Measurements from ENCODE around the gene MAT1A. TPM values are rescaled to one million over a fixed set of nuclear protein-coding genes. Genes with fewer than 3 reads are reported as not detected.

The MAT1A gene
- total and polyA plus RNA-seq, 2 of the 13 experiments (the other 11 are each of a cell fraction or from before 2014, with no cell fraction given) = 57.1 to 76.9 TPM

DNA sequence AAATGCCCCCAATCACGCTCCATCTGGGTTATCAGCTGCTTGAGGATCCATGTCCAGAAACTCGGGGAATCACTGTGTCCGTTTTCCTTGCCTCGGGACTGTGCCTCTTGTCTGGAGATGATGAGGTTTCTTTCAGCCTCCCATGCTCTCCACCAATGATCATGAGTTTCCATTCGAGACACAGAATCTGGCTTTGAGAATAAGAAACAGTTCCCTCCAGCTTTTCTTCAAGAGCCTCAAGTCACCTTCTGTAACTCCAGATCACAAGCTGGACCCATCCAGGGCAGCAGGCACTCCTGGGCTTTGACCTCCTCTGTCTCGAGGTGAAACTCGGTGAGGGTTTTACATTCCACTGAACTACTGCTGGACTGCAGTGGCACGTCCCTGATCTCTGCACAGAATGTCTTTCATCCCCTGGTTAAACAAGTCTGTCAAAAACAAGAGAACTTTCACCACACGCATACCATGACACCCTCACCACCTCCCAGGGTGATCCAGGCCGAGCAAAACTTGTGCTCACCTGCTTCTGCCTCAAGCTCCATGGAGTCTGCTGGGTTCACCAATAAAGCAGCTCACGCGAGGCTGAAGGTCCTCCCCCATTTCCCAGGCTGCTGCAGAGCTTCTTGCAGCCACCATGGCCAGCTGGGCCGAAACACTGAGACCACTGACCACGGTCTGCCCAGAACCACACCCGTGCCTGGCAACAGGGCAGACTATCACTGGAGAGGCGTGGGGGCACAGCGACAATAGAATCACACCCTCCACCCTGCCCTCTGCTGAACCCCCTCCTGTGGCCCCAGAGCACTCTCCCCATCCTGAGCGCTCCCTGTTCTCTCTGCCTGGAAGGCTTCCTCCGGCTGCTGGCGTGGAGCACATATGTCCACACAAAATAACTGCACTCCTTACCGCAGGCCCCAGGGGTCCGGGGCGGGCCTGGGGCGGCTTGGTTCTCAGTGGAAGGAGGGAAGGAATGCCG lies 25.1 kb downstream of the MAT1A start (continued):
- TF ChIP-seq ERF (CRISPR knock-in tag; IDR thresholded peaks at IDR 0.05) (peak; percentile 59; the same call in 1 of the 2 replicates), ZNF589 (CRISPR knock-in tag; conservative IDR thresholded peaks at IDR 0.05) (0 out of 2 replicates have a peak, but pooled peaks have one; percentile 32), HMGA1 (CRISPR knock-in tag; conservative IDR thresholded peaks at IDR 0.05) (no peak), MTA1 (CRISPR knock-in tag; IDR thresholded peaks at IDR 0.05; ENCODE audit: borderline replicate concordance) (peak; percentile 91), ZSCAN9 (CRISPR knock-in tag; IDR thresholded peaks at IDR 0.05; ENCODE audit: borderline replicate concordance) (0 out of 2 replicates have a peak, but pooled peaks have one; percentile 70)
- TF ChIP-seq, protein P1, sequence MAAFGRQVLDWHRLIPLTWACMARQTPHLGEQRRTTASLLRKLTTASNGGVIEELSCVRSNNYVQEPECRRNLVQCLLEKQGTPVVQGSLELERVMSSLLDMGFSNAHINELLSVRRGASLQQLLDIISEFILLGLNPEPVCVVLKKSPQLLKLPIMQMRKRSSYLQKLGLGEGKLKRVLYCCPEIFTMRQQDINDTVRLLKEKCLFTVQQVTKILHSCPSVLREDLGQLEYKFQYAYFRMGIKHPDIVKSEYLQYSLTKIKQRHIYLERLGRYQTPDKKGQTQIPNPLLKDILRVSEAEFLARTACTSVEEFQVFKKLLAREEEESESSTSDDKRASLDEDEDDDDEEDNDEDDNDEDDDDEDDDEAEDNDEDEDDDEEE (CRISPR knock-in tag; IDR thresholded peaks at IDR 0.05) = no peak
- TF ChIP-seq, protein P2, sequence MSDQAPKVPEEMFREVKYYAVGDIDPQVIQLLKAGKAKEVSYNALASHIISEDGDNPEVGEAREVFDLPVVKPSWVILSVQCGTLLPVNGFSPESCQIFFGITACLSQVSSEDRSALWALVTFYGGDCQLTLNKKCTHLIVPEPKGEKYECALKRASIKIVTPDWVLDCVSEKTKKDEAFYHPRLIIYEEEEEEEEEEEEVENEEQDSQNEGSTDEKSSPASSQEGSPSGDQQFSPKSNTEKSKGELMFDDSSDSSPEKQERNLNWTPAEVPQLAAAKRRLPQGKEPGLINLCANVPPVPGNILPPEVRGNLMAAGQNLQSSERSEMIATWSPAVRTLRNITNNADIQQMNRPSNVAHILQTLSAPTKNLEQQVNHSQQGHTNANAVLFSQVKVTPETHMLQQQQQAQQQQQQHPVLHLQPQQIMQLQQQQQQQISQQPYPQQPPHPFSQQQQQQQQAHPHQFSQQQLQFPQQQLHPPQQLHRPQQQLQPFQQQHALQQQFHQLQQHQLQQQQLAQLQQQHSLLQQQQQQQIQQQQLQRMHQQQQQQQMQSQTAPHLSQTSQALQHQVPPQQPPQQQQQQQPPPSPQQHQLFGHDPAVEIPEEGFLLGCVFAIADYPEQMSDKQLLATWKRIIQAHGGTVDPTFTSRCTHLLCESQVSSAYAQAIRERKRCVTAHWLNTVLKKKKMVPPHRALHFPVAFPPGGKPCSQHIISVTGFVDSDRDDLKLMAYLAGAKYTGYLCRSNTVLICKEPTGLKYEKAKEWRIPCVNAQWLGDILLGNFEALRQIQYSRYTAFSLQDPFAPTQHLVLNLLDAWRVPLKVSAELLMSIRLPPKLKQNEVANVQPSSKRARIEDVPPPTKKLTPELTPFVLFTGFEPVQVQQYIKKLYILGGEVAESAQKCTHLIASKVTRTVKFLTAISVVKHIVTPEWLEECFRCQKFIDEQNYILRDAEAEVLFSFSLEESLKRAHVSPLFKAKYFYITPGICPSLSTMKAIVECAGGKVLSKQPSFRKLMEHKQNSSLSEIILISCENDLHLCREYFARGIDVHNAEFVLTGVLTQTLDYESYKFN (CRISPR knock-in tag; conservative IDR thresholded peaks at IDR 0.05) = peak; percentile 93
- TF ChIP-seq, protein P3, sequence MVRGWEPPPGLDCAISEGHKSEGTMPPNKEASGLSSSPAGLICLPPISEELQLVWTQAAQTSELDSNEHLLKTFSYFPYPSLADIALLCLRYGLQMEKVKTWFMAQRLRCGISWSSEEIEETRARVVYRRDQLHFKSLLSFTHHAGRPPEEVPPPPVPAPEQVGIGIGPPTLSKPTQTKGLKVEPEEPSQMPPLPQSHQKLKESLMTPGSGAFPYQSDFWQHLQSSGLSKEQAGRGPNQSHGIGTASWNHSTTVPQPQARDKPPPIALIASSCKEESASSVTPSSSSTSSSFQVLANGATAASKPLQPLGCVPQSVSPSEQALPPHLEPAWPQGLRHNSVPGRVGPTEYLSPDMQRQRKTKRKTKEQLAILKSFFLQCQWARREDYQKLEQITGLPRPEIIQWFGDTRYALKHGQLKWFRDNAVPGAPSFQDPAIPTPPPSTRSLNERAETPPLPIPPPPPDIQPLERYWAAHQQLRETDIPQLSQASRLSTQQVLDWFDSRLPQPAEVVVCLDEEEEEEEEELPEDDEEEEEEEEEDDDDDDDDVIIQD (CRISPR knock-in tag; IDR thresholded peaks at IDR 0.05; ENCODE audit: low read depth) = peak; percentile 71; the same call in 1 of the 2 replicates
- TF ChIP-seq, protein P4, sequence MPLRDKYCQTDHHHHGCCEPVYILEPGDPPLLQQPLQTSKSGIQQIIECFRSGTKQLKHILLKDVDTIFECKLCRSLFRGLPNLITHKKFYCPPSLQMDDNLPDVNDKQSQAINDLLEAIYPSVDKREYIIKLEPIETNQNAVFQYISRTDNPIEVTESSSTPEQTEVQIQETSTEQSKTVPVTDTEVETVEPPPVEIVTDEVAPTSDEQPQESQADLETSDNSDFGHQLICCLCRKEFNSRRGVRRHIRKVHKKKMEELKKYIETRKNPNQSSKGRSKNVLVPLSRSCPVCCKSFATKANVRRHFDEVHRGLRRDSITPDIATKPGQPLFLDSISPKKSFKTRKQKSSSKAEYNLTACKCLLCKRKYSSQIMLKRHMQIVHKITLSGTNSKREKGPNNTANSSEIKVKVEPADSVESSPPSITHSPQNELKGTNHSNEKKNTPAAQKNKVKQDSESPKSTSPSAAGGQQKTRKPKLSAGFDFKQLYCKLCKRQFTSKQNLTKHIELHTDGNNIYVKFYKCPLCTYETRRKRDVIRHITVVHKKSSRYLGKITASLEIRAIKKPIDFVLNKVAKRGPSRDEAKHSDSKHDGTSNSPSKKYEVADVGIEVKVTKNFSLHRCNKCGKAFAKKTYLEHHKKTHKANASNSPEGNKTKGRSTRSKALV (CRISPR knock-in tag; IDR thresholded peaks at IDR 0.05) = no peak
- TF ChIP-seq, protein P5, sequence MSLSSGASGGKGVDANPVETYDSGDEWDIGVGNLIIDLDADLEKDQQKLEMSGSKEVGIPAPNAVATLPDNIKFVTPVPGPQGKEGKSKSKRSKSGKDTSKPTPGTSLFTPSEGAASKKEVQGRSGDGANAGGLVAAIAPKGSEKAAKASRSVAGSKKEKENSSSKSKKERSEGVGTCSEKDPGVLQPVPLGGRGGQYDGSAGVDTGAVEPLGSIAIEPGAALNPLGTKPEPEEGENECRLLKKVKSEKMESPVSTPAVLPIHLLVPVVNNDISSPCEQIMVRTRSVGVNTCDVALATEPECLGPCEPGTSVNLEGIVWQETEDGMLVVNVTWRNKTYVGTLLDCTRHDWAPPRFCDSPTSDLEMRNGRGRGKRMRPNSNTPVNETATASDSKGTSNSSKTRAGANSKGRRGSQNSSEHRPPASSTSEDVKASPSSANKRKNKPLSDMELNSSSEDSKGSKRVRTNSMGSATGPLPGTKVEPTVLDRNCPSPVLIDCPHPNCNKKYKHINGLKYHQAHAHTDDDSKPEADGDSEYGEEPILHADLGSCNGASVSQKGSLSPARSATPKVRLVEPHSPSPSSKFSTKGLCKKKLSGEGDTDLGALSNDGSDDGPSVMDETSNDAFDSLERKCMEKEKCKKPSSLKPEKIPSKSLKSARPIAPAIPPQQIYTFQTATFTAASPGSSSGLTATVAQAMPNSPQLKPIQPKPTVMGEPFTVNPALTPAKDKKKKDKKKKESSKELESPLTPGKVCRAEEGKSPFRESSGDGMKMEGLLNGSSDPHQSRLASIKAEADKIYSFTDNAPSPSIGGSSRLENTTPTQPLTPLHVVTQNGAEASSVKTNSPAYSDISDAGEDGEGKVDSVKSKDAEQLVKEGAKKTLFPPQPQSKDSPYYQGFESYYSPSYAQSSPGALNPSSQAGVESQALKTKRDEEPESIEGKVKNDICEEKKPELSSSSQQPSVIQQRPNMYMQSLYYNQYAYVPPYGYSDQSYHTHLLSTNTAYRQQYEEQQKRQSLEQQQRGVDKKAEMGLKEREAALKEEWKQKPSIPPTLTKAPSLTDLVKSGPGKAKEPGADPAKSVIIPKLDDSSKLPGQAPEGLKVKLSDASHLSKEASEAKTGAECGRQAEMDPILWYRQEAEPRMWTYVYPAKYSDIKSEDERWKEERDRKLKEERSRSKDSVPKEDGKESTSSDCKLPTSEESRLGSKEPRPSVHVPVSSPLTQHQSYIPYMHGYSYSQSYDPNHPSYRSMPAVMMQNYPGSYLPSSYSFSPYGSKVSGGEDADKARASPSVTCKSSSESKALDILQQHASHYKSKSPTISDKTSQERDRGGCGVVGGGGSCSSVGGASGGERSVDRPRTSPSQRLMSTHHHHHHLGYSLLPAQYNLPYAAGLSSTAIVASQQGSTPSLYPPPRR (CRISPR knock-in tag; IDR thresholded peaks at IDR 0.05; ENCODE audit: borderline replicate concordance) = peak; percentile 79; the same call in 1 of the 2 replicates
- TF ChIP-seq, protein P6, sequence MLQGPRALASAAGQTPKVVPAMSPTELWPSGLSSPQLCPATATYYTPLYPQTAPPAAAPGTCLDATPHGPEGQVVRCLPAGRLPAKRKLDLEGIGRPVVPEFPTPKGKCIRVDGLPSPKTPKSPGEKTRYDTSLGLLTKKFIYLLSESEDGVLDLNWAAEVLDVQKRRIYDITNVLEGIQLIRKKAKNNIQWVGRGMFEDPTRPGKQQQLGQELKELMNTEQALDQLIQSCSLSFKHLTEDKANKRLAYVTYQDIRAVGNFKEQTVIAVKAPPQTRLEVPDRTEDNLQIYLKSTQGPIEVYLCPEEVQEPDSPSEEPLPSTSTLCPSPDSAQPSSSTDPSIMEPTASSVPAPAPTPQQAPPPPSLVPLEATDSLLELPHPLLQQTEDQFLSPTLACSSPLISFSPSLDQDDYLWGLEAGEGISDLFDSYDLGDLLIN (CRISPR knock-in tag; IDR thresholded peaks at IDR 0.05; ENCODE audit: borderline replicate concordance) = no peak

Data from HepG2 (cell line).